ENCODE data around the gene URM1. TPM values are rescaled to one million over a fixed set of nuclear protein-coding genes. Genes with fewer than 3 reads are reported as not detected.
"Not testable (repeated sequence)": the region's sequence is repeated elsewhere in the genome, so short reads cannot be mapped to it uniquely, and the experiment has no call there.

The URM1 gene
- total RNA-seq: 69.3 and 77.2 TPM in 2 replicates

DNA sequence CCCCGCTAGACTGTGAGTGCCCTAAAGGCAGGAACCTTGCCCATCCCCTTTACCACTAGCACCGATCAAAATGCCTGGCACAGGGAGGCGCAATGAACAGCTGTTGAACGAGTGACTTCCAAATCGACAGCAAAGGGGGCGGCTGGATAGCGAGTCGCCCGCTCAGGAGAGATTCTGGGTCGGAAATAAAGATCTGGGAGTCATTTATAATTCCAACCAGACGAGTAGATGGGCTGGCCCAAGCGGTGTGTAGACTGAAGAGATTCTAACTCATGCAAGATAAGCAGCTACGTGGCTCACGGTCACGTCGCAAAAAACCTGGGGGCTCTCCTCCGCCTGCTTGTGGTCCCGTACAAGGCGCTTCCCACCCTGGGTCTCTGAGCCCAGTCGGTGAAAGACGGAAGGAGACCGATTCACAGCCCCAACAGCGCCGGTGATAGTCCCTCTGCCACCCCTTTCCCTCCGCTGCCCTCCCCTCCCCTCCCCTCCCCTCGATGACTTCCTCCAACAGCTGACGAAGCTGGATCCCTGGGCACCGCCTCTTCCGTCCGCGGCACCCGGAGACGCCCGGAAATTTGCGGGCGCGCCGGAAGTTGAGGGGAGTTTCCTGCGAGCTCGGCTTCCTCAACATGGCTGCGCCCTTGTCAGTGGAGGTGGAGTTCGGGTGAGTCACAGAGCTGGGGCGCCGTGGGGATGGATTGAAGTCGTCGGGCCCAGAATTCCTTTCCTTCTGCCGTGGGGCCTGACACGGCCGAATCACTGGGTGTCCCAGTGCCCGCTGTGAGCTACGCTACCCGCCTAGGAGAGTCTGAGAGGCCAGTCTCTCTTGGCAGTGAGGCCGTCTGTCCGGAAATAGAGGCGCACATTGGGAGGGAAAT, at the start of gene URM1:
TSS of gene URM1 (plus strand) at position 623 of the 878 bp plus-strand sequence. CDS start at position 630, 7 bp downstream.
- DNase-seq (ENCODE audit: low read depth, low spot score): peak; percentile 86

DNA sequence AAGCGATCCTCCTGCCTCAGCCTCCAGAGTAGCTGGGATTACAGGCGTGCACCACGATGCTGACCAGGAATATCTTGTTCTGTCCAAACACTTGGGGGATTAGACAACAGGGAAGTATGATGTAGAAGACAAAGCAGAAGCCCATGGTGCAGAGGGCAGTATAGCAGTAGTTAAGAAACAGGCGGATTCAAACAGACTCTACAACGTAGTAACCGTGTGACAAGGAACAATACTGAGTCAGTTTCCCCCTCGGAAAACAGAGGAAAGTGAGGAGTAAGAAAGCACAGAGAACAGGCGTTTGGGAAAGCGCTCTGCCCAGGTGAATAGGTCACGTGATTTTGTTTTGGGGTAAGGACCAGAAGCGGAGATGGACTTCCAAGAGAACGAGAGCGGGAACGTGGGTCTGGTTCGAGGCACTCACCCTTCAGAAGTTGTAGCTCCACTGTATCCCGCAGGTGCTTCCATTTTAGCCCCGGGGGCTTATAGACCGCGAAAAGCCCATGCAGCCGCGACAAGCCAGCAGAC, 49.2 kb upstream of the URM1 start:
- no peak for DNase-seq (ENCODE audit: low read depth, low spot score)

DNA sequence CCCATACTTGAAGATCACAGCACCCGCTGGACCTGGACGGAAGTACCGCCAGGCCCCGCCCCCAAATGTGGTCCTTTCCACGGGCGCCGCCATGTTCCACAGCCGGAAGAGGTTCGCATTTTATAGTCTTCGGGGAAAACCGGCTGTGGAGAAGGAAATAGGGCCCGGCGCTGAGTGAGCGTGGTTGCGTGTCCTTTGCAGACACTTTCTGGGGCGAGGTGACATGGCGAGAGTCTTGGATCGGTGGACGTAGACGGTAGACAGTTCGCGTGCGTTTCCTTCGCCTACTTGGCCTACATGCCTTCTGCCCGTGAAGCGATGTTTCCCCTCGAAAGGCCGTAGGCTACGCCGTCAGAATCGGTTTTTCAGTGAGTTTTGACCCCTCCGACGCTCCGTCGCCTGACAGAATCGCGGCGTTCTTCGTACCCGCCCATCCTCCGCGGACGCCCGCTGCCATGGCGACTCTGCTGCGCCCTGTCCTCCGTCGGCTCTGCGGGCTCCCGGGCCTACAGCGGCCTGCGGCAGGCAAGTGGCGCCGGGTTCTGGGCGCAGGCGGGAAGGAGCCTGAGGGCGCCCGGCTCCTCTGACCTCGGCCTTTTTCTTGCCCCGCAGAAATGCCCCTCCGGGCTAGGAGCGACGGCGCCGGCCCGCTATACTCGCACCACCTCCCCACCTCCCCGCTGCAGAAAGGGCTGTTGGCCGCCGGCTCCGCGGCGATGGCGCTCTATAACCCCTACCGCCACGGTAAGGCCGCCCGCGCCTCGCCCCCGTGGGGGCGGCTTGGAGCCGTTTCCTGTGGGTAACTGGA, 48.6 kb upstream of the URM1 start, which contains the start of the genes COQ4 and TRUB2:
TSS of gene COQ4 (plus strand) at position 436 of the 808 bp plus-strand sequence. CDS start at position 456, 20 bp downstream.
TSS of gene TRUB2 (minus strand) at position 44 of the 808 bp plus-strand sequence. CDS start at position 5, 39 bp downstream.
- DNase-seq (ENCODE audit: low read depth, low spot score): peak; percentile 80

DNA sequence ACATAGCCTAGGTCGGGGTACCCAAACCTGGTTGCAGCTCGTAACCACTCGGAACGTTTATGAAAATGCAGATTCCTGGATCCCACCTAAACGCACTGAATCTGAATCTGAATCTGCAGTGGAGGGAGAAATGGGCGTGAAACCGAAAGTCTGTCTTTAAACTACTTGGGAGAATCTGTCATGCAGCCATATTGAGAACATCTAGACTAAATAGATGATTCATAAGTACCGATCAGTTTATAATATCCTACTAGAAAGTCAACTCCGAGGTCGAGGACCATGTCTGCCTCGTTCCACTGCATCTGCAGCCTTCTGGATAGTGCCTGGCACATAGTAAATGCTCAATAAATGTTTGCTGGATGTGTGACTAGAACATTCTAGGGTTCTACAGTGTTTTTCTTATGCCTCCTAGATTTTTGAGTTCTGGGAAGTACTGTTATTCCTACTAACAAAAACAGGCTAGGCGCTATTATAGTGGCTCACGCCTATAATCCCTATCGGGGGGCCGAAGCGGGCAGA, 47.9 kb upstream of the URM1 start:
- DNase-seq (ENCODE audit: low read depth, low spot score): no peak

DNA sequence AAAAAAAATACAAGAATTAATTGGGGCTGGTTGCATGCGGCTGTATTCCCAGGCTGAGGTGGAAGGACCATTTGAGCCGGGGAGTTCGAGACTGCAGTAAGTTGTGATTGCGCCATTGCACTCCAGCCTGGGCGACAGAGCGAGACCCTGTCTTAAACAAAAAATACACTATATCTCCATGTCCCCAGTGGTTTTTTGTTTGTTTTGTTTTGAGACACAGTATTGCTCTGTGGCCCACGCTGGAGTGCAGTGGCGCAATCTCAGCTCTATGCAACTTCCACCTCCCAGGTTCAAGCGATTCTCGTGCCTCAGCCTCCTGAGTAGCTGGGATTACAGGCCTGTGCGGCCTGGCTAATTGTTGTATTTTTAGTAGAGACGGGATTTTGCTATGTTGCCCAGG, 47.4 kb upstream of the URM1 start:
- DNase-seq (ENCODE audit: low read depth, low spot score): no peak

DNA sequence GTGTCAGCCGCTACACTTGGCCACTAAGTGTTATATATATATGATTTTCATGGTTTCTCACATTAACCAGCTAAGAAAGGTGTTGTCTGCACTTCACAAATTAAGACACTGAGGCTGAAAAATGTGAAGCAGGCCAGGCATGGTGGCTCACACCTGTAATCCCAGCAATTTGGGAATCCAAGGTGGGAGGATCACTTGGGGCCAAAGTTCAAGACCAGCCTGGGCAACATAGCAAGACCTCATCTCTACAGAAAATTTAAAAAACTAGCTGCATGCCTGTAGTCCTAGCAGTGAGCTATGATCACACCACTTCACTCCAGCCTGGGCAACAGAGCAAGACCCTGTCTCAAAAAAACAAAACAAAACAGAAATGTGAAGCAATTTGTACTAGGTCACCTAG, 46.8 kb upstream of the URM1 start:
- no peak for DNase-seq (ENCODE audit: low read depth, low spot score)

DNA sequence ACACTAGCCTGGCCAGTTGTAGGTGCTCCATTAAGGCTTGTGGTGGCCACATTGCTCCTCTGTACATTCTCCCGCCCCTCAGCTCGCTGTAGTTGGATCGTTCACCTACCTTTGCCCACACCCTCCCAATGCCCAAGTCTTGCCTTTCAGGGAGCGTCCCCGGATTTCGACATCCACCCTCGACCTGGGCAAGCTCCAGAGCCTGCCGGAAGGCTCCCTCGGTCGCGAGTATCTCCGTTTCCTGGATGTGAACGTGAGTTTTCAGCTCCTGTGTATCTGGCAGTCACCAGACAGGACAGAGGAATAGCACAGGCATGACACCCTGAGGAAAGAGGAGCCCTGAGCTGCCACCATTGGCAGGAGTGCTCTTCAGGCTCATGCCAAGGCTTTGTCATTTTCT, 45.5 kb upstream of the URM1 start:
- no peak for DNase-seq (ENCODE audit: low read depth, low spot score)

DNA sequence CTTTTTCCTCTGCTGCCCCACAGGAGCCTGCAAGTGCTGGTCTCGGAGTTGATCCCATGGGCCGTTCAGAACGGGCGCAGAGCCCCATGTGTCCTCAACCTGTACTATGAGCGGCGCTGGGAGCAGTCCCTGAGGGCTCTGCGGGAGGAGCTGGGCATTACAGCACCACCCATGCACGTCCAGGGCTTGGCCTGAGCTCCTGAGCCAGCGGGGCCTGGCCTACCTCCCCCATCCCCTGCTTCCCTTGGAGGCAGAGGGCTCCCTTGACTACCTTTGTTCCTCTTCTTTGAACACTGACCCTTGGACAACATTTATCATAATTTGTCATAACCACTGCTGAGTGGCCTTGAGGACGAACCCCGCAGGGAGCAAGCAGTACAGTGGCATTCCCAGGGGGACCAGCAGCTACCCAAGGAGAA, 37.7 kb upstream of the URM1 start:
- DNase-seq (ENCODE audit: low read depth, low spot score): no peak

DNA sequence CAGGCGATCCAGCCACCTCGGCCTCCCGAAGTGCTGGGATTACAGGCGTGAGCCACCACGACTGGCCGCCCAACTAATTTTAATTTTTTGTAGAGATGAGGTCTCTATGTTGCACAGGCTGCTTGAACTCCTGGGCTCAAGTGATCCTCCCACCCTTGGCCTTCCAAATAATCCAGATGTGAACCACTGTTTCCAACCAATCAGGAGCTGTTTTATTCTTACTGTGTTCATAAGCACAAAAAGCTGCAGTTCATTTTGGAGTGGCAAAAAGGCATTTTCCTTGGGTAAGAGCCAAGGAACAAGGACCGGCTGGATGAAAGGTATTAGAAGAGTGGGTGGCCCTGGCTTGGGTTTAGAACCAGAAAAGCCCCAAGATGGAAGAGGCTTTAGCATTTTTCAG, 36.0 kb upstream of the URM1 start:
- no peak for DNase-seq (ENCODE audit: low read depth, low spot score)

DNA sequence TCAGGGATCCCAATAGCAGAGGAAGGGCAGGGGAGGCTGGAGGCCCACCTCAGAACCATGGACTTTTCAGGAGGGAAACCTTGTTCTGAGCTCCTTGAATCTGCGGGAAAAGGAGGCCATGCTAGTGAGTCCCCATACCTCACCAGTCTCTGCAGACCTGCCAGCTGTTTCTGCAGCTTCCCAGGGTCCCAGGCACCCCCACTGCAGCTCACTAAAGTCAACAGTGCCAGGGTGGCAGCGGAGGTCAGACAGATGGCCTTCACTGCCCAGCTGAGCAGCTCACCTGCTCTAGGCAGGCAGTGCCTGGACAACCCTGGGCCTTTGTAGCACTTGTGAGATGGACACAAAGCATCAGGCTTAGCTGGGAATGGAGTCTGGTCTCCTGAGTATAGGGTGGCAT, 35.3 kb upstream of the URM1 start:
- no peak for DNase-seq (ENCODE audit: low read depth, low spot score)

DNA sequence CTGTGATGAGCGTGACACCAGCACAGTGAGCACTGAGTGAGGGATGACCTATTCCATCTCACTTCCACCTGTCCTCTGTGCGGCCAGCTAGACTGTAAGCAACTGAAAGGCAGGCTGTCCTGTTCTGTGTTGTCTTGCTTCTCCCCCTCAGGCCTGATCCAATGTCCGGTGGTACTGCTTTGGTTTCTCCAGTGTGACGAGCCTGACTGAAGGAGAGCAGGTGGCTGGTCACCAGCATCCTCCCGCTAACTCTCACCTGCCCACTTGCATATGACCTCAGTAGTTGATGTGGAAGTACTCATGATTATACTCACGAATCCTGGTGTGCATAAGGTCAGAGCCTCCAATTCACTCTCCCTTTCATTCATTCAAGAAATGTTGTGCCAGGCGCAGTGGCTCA, 33.2 kb upstream of the URM1 start:
- no peak for DNase-seq (ENCODE audit: low read depth, low spot score)

DNA sequence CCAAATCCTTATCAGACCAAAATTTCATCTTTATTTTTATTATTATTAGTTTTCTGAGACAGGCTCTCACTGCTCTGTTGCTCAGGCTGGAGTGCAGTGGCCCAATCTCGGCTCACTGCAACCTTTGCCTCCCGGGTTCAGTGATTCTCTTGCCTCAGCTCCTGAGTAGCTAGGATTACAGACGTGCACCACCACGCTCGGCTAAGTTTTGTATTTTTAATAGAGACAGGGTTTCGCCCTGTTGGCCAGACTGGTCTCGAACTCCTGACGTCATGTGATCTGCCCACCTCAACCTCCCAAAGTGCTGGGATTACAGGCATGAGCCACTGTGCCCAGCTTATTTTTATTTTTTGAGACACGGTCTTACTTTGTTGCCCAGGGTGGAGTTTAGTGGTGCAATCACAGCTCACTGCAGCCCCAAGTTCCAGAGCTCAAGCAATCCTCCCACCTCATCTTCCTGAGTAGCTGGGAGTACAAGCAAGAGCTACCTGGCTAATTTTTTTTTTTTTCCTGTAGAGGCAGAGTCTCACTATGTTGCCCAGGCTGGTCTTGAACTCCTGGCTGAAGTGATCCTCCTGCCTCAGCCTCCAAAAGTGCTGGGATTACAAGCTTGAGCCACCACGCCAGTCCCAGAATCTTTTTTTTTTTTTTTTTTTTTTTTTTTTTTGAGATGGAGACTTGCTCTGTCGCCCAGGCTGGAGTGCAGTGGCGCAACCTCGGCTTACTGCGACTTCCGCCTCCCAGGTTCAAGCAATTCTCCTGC, 32.1 kb upstream of the URM1 start:
- DNase-seq (ENCODE audit: low read depth, low spot score): not testable (repeated sequence)

DNA sequence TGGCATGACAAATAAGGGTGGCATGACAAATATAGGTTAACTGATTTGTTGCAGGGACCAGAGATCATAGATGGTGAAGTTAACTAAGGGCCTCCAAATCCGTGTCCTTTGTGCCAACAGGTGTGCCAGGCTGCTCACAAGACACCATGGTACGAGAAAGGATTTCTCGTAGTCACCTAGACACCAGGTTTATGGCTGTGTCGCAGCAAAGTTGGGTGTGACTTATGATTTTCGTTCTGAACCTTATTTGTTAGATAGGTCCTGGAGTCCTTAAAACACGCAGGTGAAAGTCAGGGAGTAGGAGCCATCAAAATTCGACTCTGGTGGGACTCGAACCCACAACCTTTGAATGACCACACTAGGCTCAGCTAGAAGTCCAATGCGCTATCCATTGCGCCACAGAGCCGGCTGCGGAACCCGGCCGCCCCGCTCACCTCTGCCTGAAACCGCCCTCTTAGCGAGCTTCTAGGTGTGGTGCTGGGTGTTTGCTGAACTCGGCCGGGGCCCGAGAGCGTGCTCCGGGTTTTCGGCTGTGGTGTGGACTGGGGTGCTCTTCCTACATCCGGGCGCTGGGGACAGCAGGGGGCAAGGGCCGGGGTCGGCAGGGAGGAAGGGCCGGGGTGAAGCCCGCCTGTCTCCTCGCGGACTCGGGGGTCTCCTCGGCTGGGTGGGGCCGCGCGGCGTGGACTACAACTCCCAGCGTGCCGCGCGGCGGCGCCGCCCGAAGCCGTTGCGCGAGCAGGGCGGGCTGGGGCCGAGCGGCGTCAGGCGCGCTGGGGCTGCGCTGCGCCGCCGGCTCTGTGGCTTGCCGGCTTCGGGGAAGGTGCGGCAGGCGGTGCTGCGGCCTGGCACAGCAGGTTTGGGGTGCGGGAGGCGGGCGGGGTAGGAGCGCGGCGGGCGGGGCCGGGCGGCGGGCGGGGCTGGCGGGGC, 31.1 kb upstream of the URM1 start, which contains the start of gene SLC27A4:
TSS of gene SLC27A4 (plus strand) at position 767 of the 930 bp plus-strand sequence. CDS start 2,606 bp downstream, outside the sequence.
- DNase-seq (ENCODE audit: low read depth, low spot score): no peak

DNA sequence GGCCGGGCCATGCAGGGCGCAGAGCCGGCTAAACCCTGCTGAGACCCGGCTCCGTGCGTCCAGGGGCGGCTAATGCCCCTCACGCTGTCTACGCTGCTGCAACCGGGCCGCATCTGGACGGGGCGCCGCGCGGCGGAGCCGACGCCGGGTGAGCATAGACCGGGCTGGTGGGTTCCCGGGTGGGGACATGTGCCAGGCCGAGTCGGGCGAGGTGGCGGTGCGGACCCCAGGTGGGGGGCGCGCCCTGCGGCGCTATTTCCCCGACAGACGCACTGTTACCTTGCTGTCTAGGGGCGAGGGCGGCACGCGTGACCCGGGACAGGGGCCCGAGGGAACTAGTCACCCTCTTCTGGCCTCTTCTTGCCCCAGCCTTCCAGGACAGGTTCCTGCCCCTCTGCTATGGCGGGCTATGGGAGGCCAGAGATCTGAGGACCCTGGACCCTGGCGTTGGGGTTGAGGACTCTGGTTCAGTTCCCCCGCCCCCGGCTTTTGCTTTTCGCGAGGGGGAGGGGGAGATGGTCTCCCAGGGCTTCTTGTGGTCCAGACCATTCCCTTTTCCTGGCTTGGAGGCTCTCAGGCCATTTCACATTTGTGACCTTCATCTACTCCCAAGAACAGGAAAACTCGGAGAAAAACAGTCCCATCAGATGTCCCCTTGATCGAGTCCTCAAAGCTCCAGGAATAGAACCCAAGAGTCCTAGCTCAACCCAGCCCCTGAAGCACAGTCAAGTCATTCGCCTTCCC, 30.3 kb upstream of the URM1 start:
- no peak for DNase-seq (ENCODE audit: low read depth, low spot score)

DNA sequence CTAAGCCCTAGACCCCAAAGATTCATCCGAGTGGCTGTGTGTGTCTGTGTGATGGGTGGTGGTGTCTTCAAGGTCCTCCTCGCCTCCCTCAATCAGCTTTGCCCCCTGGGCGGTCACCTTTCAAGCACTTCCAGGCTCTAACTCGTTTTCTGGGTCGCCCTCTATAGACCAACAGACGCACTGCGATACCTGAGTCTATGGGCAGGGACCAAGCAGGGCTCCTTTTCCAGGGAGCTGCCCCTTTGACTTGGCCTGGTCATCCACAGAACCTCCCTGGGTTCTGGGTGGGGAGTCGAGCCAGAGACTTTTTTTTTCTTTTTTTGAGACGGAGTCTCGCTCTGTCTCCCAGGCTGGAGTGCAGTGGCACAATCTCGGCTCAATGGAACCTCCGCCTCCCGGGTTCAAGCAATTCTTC, 29.7 kb upstream of the URM1 start:
- peak; percentile 39 for DNase-seq (ENCODE audit: low read depth, low spot score)

DNA sequence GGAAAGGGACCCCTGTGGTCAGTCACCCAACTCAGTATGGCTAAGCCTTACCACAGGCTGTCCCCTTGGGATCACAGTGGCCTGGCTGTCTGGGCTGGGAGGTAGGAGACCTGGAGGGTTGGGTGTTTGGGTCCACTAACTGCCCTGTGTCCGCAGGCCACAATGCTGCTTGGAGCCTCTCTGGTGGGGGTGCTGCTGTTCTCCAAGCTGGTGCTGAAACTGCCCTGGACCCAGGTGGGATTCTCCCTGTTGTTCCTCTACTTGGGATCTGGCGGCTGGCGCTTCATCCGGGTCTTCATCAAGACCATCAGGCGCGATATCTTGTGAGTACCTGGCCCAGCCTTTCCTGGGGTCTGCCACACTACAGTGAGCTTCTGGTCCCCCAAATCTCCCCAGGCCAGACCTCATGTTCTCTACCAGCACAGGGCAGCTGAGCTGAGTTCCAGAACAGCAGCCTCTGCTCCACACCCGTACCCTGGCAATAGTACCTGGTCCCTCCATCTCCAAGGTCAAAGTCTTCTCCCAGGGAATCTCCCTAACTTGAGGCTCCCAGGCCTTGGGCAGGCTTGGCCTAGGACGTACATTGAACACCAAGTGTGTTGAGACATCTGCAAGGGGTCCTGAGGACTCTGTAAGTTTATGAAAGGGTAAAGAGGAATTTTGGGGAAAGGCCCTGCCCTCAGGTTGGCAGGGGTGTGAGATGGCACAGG, 28.0 kb upstream of the URM1 start:
- DNase-seq (ENCODE audit: low read depth, low spot score): no peak

DNA sequence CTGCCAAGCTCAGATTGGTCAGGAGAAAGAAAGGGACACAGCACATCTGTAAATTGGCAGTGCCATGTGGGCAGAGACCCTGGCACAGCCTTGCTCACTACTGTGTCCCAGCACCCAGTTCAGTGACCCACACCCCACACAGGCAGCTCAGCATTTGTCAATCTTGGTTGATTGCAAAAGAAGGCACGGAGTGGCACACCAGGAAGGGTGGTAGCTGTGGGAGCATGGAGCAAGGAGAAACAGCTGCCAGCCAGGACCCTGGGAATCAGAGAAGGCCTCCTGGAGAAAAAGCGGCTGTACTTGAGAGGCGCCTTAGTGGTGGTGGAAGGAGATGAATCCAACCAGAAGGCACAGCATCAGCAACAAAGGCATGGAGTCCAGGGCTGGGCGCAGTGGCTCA, 27.3 kb upstream of the URM1 start:
- no peak for DNase-seq (ENCODE audit: low read depth, low spot score)

DNA sequence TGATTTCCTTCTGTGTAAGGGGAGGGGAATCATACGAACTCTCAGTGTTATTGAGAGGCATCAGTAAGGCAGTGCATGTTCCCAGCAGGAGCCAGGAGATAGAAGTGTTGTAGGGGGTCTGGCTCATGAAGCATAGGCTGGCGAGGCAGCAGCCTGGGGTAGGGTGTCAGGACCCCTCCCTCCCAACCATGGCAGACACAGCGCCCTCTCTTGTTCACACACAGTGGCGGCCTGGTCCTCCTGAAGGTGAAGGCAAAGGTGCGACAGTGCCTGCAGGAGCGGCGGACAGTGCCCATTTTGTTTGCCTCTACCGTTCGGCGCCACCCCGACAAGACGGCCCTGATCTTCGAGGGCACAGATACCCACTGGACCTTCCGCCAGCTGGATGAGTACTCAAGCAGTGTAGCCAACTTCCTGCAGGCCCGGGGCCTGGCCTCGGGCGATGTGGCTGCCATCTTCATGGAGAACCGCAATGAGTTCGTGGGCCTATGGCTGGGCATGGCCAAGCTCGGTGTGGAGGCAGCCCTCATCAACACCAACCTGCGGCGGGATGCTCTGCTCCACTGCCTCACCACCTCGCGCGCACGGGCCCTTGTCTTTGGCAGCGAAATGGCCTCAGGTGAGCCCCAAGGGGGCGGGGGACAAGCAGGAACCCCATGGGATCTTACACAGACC, 26.1 kb upstream of the URM1 start:
- DNase-seq (ENCODE audit: low read depth, low spot score): no peak
